ENCODE measurements around the gene PTPN9. TPM values are rescaled to one million over a fixed set of nuclear protein-coding genes. Genes with fewer than 3 reads are reported as not detected.

Gene PTPN9
- total and polyA plus RNA-seq, 4 donors = 7.1 to 32.4 (median 19.9) TPM

- no peaks in the 10 kb centered on the region for H3K27me3 ChIP-seq (ENCODE audit: control insufficient read depth in 3 of 3, insufficient read depth in 3 of 3, low read length in 2 of 3)
- TF ChIP-seq CTCF (IDR thresholded peaks at IDR 0.05; ENCODE audit: control extremely low read depth, extremely low read depth) = no peak
- H3K36me3 ChIP-seq (ENCODE audit: control insufficient read depth in 4 of 4, insufficient read depth in 4 of 4, low read length in 4 of 4) = peaks cover 6 to 34% (median 11%) of the 10 kb centered on the region in 4 donors
- no peaks in the 10 kb centered on the region for H3K4me1 ChIP-seq (ENCODE audit: control insufficient read depth in 5 of 5, insufficient read depth in 5 of 5, low read length in 5 of 5)
- WGBS, 2 donors = 95 to 97% methylated on average over 5 of the region's 5 CpGs
- ATAC-seq (ENCODE audit: insufficient read depth, low FRiP score) (no peak), DNase-seq (no peak)
- no peaks in the 10 kb centered on the region for H3K9me3 ChIP-seq (ENCODE audit: control insufficient read depth in 4 of 4, insufficient read depth in 3 of 4, low read length in 3 of 4)
- no peak overlapping the region for H3K9ac ChIP-seq (ENCODE audit: insufficient read depth in 1 of 2, low read length in 2 of 2)
- H3K4me3 ChIP-seq = no peak overlapping the region
- H3K27ac ChIP-seq (ENCODE audit: low read depth in 1 of 2, low read length in 1 of 2) = no peak overlapping the region
These were observed 156.6 kb downstream of the PTPN9 start for GRCh38 chr15:75422554-75422953.

GRCh38 chr15:75420698-75421097, 158.4 kb downstream of the PTPN9 start:
- no peak overlapping the region for H3K27ac ChIP-seq (ENCODE audit: low read depth in 1 of 2, low read length in 1 of 2)
- H3K27me3 ChIP-seq (ENCODE audit: control insufficient read depth in 3 of 3, insufficient read depth in 3 of 3, low read length in 2 of 3) = no peaks in the 10 kb centered on the region
- H3K4me3 ChIP-seq = no peak overlapping the region
- H3K9ac ChIP-seq (ENCODE audit: insufficient read depth in 1 of 2, low read length in 2 of 2) = no peak overlapping the region
- no peak for DNase-seq
- TF ChIP-seq CTCF (IDR thresholded peaks at IDR 0.05; ENCODE audit: control extremely low read depth, extremely low read depth) = no peak
- peaks cover 6 to 34% (median 11%) of the 10 kb centered on the region in 4 donors for H3K36me3 ChIP-seq (ENCODE audit: control insufficient read depth in 4 of 4, insufficient read depth in 4 of 4, low read length in 4 of 4)
- H3K9me3 ChIP-seq (ENCODE audit: control insufficient read depth in 4 of 4, insufficient read depth in 3 of 4, low read length in 3 of 4) = no peaks in the 10 kb centered on the region
- no peak for ATAC-seq (ENCODE audit: insufficient read depth, low FRiP score)
- no peaks in the 10 kb centered on the region for H3K4me1 ChIP-seq (ENCODE audit: control insufficient read depth in 5 of 5, insufficient read depth in 5 of 5, low read length in 5 of 5)

DNA sequence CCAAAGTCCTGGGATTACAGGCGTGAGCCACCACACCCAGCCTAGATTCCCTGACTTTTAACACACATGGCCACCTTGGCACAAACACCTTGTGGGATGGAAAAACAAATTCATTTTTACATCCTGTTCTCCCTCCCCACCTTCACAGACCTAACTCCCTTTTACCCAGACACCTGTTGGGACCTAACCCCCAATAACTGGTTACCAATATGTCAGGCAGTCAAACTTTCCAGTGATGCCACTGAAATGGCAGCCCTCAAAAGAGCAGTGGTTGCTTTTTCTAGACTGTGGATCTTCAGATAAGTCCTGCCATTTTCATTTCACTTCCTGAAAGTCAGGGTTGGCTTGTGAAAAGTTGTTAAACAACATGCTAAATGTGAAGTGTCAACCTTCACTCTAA, 162.5 kb downstream of the PTPN9 start:
- H3K27ac ChIP-seq (ENCODE audit: low read depth in 1 of 2, low read length in 1 of 2) = no peak overlapping the region
- DNase-seq = no peak

More for the DNA sequence above, 162.5 kb downstream of the PTPN9 start:
- TF ChIP-seq CTCF (IDR thresholded peaks at IDR 0.05; ENCODE audit: control extremely low read depth, extremely low read depth) = no peak
- H3K4me1 ChIP-seq (ENCODE audit: control insufficient read depth in 5 of 5, insufficient read depth in 5 of 5, low read length in 5 of 5) = no peaks in the 10 kb centered on the region
- WGBS, 2 donors = 98 to 100% methylated on average over 1 of the region's 1 CpG
- H3K9me3 ChIP-seq (ENCODE audit: control insufficient read depth in 4 of 4, insufficient read depth in 3 of 4, low read length in 3 of 4) = no peaks in the 10 kb centered on the region
- H3K4me3 ChIP-seq = no peak overlapping the region
- H3K27me3 ChIP-seq (ENCODE audit: control insufficient read depth in 3 of 3, insufficient read depth in 3 of 3, low read length in 2 of 3) = no peaks in the 10 kb centered on the region
- H3K36me3 ChIP-seq (ENCODE audit: control insufficient read depth in 4 of 4, insufficient read depth in 4 of 4, low read length in 4 of 4) = peaks cover 11 to 34% (median 13%) of the 10 kb centered on the region in 4 donors
- ATAC-seq (ENCODE audit: insufficient read depth, low FRiP score) = no peak
- no peak overlapping the region for H3K9ac ChIP-seq (ENCODE audit: insufficient read depth in 1 of 2, low read length in 2 of 2)

Small RNAs within 50 kb of the gene (small RNA-seq; reads per million reads assigned to genes)
- gene AC105036.1 (ENCODE audit: low replicate concordance) = not detected
- not detected for gene AC105036.2 (ENCODE audit: low replicate concordance)

Other genes starting within 250 kb of the PTPN9 start
- 10 to 100 TPM; 36.2 to 80.7 TPM for gene COMMD4, start 243.3 kb downstream of the PTPN9 start, total RNA-seq
- 100 to 1,000 TPM in 1 of 2 donors, 10 to 100 TPM in 1; 95.6 to 135 TPM for gene COMMD4, start 243.3 kb downstream of the PTPN9 start, polyA plus RNA-seq
- 10 to 100 TPM; 36.4 to 46.8 TPM for gene NEIL1, start 232.3 kb downstream of the PTPN9 start, total RNA-seq
- 10 to 100 TPM; 13.8 to 36.4 TPM for gene NEIL1, start 232.3 kb downstream of the PTPN9 start, polyA plus RNA-seq
- gene MAN2C1, start 210.7 kb downstream of the PTPN9 start, total RNA-seq = 100 to 1,000 TPM; 187 to 247 TPM
- 100 to 1,000 TPM; 139 to 321 TPM for gene MAN2C1, start 210.7 kb downstream of the PTPN9 start, polyA plus RNA-seq
- 10 to 100 TPM; 66.1 to 86.1 TPM for gene SIN3A, start 127.6 kb downstream of the PTPN9 start, total RNA-seq
- 10 to 100 TPM in 1 of 2 donors, 1 to 10 TPM in 1; 9.8 to 19.9 TPM for gene SIN3A, start 127.6 kb downstream of the PTPN9 start, polyA plus RNA-seq
- gene SNUPN, start 46.4 kb upstream of the PTPN9 start, total RNA-seq = 10 to 100 TPM; 19.1 to 22.9 TPM
- gene SNUPN, start 46.4 kb upstream of the PTPN9 start, polyA plus RNA-seq = 10 to 100 TPM; 19.3 to 24.6 TPM
- 10 to 100 TPM; 34.2 to 66.8 TPM for gene IMP3, start 60.9 kb upstream of the PTPN9 start, total RNA-seq
- 10 to 100 TPM; 73.4 to 78.4 TPM for gene IMP3, start 60.9 kb upstream of the PTPN9 start, polyA plus RNA-seq
- gene SNX33, start 68.6 kb upstream of the PTPN9 start, total RNA-seq = 10 to 100 TPM; 16.7 to 23.5 TPM
- 10 to 100 TPM; 13.6 to 19.3 TPM for gene SNX33, start 68.6 kb upstream of the PTPN9 start, polyA plus RNA-seq
- gene CSPG4, start 133.5 kb upstream of the PTPN9 start, total RNA-seq = 10 to 100 TPM; 32.4 to 38.1 TPM
- gene CSPG4, start 133.5 kb upstream of the PTPN9 start, polyA plus RNA-seq = 10 to 100 TPM in 1 of 2 donors, 1 to 10 TPM in 1; 8.5 to 16.0 TPM

Measured in lung (tissue), 13 donors.